ENCODE measurements around the gene OLA1. TPM values are rescaled to one million over a fixed set of nuclear protein-coding genes. Genes with fewer than 3 reads are reported as not detected.

The OLA1 gene
- total and polyA plus RNA-seq, 9 of the 15 experiments (the other 6 are each of a cell fraction or from before 2014, with no cell fraction given): 208 to 353 (median 225) TPM

GRCh38 chr2:174174741-174175140 lies 73.6 kb downstream of the OLA1 start:
- in situ Hi-C loops (cut with MboI) (no loop called here), intact Hi-C loops (cut with micrococcal nuclease) (no loop called here)
- Histone ChIP-seq H3K9ac (ENCODE audit: insufficient read depth in 1 of 2, low read depth in 2 of 2, low read length in 2 of 2) (no peak overlapping the region), H3K79me2 (ENCODE audit: control insufficient read depth, insufficient read depth, low read length) (peaks cover 88% of the 10 kb centered on the region), H3K9me3 (replicated peaks; ENCODE audit: control insufficient read depth, insufficient read depth, low read depth, low read length) (peaks cover 6% of the 10 kb centered on the region; the same call in 1 of the 2 replicates), H3K27ac (ENCODE audit: extremely low read depth, low read depth, low read length) (no peak overlapping the region), H2AFZ (ENCODE audit: low read depth, low read length) (no peak overlapping the region), H3K9me1 (ENCODE audit: control insufficient read depth, insufficient read depth, low read length) (no peaks in the 10 kb centered on the region), H3K4me3 (no peak overlapping the region), H3K4me2 (ENCODE audit: insufficient read depth, low read length) (no peak overlapping the region), H3K36me3 (ENCODE audit: control insufficient read depth, insufficient read depth, low read length) (peaks cover 13% of the 10 kb centered on the region; the same call in 1 of the 3 replicates), H4K20me1 (replicated peaks; ENCODE audit: control insufficient read depth, insufficient read depth, low read length) (no peaks in the 10 kb centered on the region), H3K4me1 (replicated peaks in 1 of 2; ENCODE audit: control insufficient read depth in 2 of 2, insufficient read depth in 2 of 2, low read length in 2 of 2) (no peaks in the 10 kb centered on the region), H3K27me3 (ENCODE audit: control insufficient read depth in 2 of 2, insufficient read depth in 2 of 2, low read length in 2 of 2) (no peaks in the 10 kb centered on the region)
- BruUV-seq (replicated peaks): no TSS peak
- no peak for DNase-seq (ENCODE audit: extremely low read depth in 1 of 4, low spot score in 3 of 4)
- 77% methylated on average over 2 of the region's 2 CpGs for WGBS (ENCODE audit: insufficient coverage, low coverage, missing lambda C conversion rate)
- POLR2A ChIA-PET: no interaction called here
- FAIRE-seq: no peak
- TF ChIP-seq NFIC (IDR thresholded peaks at IDR 0.05): peak; percentile 62
- TF ChIP-seq FOXK2 (conservative IDR thresholded peaks at IDR 0.05 in 1 of 2, IDR thresholded peaks at IDR 0.05 in 1 of 2; ENCODE audit: low read depth in 2 of 2): no peak
- no peak for ATAC-seq
- CTCF ChIA-PET (ENCODE audit: low intra/inter-chr PET ratio): interaction anchor here (0.6 kb wide), 1 partner anchor 326 kb away, joined by 3 read pairs; no protein-coding TSS in a partner anchor

- ChIA-PET CTCF (ENCODE audit: low intra/inter-chr PET ratio) (interaction anchor here (0.6 kb wide), 1 partner anchor 916 kb away, joined by 3 read pairs; no protein-coding TSS in a partner anchor), POLR2A (interaction anchor here (0.6 to 2.5 kb wide), 2 partner anchors 11 to 242 kb away, joined by 4 to 8 read pairs; no protein-coding TSS in a partner anchor)
- H3K4me3 ChIP-seq: no peak overlapping the region
- in situ Hi-C loops (cut with MboI) (no loop called here), intact Hi-C loops (cut with micrococcal nuclease) (no loop called here)
- peaks cover 6% of the 10 kb centered on the region for H3K9me3 ChIP-seq (replicated peaks; ENCODE audit: control insufficient read depth, insufficient read depth, low read depth, low read length)
- H3K9me1 ChIP-seq (ENCODE audit: control insufficient read depth, insufficient read depth, low read length): no peaks in the 10 kb centered on the region
- no peak overlapping the region for H3K27ac ChIP-seq (ENCODE audit: extremely low read depth, low read depth, low read length)
- TF ChIP-seq CBFB (CRISPR knock-in tag; IDR thresholded peaks at IDR 0.05) (no peak), GATA2 (CRISPR knock-in tag; IDR thresholded peaks at IDR 0.05) (0 out of 2 replicates have a peak, but pooled peaks have one; percentile 13)
- H2AFZ ChIP-seq (ENCODE audit: low read depth, low read length): no peak overlapping the region
- H3K79me2 ChIP-seq (ENCODE audit: control insufficient read depth, insufficient read depth, low read length): peaks cover 89% of the 10 kb centered on the region
- H3K4me1 ChIP-seq (replicated peaks in 1 of 2; ENCODE audit: control insufficient read depth in 2 of 2, insufficient read depth in 2 of 2, low read length in 2 of 2): no peaks in the 10 kb centered on the region
- H4K20me1 ChIP-seq (replicated peaks; ENCODE audit: control insufficient read depth, insufficient read depth, low read length): no peaks in the 10 kb centered on the region
- BruUV-seq (replicated peaks): no TSS peak
- no peak overlapping the region for H3K4me2 ChIP-seq (ENCODE audit: insufficient read depth, low read length)
- DNase-seq (ENCODE audit: extremely low read depth in 1 of 4, low spot score in 3 of 4): no peak
- no peak overlapping the region for H3K9ac ChIP-seq (ENCODE audit: insufficient read depth in 1 of 2, low read depth in 2 of 2, low read length in 2 of 2)
- no peak for ATAC-seq
- no peak for FAIRE-seq
- peaks cover 13% of the 10 kb centered on the region; the same call in 1 of the 3 replicates for H3K36me3 ChIP-seq (ENCODE audit: control insufficient read depth, insufficient read depth, low read length)
- no peaks in the 10 kb centered on the region for H3K27me3 ChIP-seq (ENCODE audit: control insufficient read depth in 2 of 2, insufficient read depth in 2 of 2, low read length in 2 of 2)
- WGBS (ENCODE audit: insufficient coverage, low coverage, missing lambda C conversion rate): 88% methylated on average over 5 of the region's 5 CpGs
Measured at GRCh38 chr2:174172802-174173355, 75.5 kb downstream of the OLA1 start.

All from K562 (cell line).